ENCODE measurements around the gene RPTOR.

GRCh38 chr17:80983545-80983944 lies 438.9 kb downstream of the RPTOR start:
- TF ChIP-seq POLR2AphosphoS5 (IDR thresholded peaks at IDR 0.05; ENCODE audit: insufficient read depth, low read depth, low read length): no peak
- TF ChIP-seq CTCF (IDR thresholded peaks at IDR 0.05; ENCODE audit: extremely low read depth in 1 of 2, insufficient read depth in 1 of 2, low read depth in 1 of 2, low read length in 2 of 2): no peak
- TF ChIP-seq MYC (IDR thresholded peaks at IDR 0.05; ENCODE audit: low read depth, low read length): no peak
- TF ChIP-seq POLR2A (IDR thresholded peaks at IDR 0.05; ENCODE audit: low read depth, low read length): no peak
- no peak for TF ChIP-seq EZH2 (IDR thresholded peaks at IDR 0.05; ENCODE audit: borderline replicate concordance, low read depth, low read length, severe bottlenecking)
- TF ChIP-seq GATA2 (IDR thresholded peaks at IDR 0.05; ENCODE audit: insufficient read depth, insufficient read length, low read depth, low read length): no peak
- TF ChIP-seq MAX (IDR thresholded peaks at IDR 0.05; ENCODE audit: insufficient read depth, insufficient read length): no peak
- TF ChIP-seq FOS (IDR thresholded peaks at IDR 0.05; ENCODE audit: borderline replicate concordance, insufficient read depth, low read length): no peak
- TF ChIP-seq JUN (IDR thresholded peaks at IDR 0.05; ENCODE audit: borderline replicate concordance, insufficient read depth, insufficient read length, low read depth): no peak

Data from endothelial cell of umbilical vein (primary cell).